D721Med (cell line): ENCODE data around the gene LGALS9.

Experiments
- DNase-seq: peaks from one replicate; pipeline ENCODE4 v3.0.0; 2011; ENCODE audit warnings: low spot score; ENCODE audit not compliant: insufficient read length
- FAIRE-seq: peaks from 2 replicates; lab custom pipeline; 2011; peaks lifted over from hg19 to GRCh38; lab: Jason Lieb, UNC
- CTCF ChIP-seq: IDR thresholded peaks from 2 replicates; pipeline ENCODE4 v1.5.1; 2012; ENCODE audit warnings: mild to moderate bottlenecking, control low read depth; ENCODE audit not compliant: insufficient read depth; ENCODE audit errors: missing control alignments

Gene LGALS9

GRCh38 chr17:27597783-27598320 is 33.1 kb upstream of the LGALS9 start:
- FAIRE-seq (no peak), DNase-seq (no peak)
- TF ChIP-seq CTCF, result no peak

- no peak for TF ChIP-seq CTCF
- no peak for DNase-seq
- FAIRE-seq, result no peak
Observed at GRCh38 chr17:27598337-27599050, 32.5 kb upstream of the LGALS9 start.

- FAIRE-seq (no peak), DNase-seq (no peak)
- TF ChIP-seq CTCF, result no peak
Observed at GRCh38 chr17:27600471-27600870, 30.5 kb upstream of the LGALS9 start.

- FAIRE-seq, result no peak
- DNase-seq, result peak; percentile 49
- peak; percentile 99 for TF ChIP-seq CTCF
Observed at GRCh38 chr17:27601069-27601974, 29.7 kb upstream of the LGALS9 start.

GRCh38 chr17:27601975-27602302 is 29.0 kb upstream of the LGALS9 start:
- FAIRE-seq (no peak), DNase-seq (no peak)
- no peak for TF ChIP-seq CTCF

- DNase-seq, result peak; percentile 75
- no peak for FAIRE-seq
- TF ChIP-seq CTCF, result peak; percentile 99
Observed at GRCh38 chr17:27602721-27603420, 28.1 kb upstream of the LGALS9 start.
